HT1080 (cell line): ENCODE measurements around the gene PNMT. TPM values are rescaled to one million over a fixed set of nuclear protein-coding genes. Genes with fewer than 3 reads are reported as not detected.

Experiments used
- DNase-seq: peaks from one replicate; pipeline ENCODE4 v3.0.0-alpha.2; 2015; ENCODE audit warnings: low read depth
- total RNA-seq: library from RNA; depleted of rRNA; stranded (reverse); fragments of >200 nt; shearing (Covaris generic); gene quantifications from 2 replicates; pipeline ENCODE4 v1.2.3, GENCODE V29; 2014

Gene PNMT
- total RNA-seq, 1 experiment from 2014 or later = not detected

DNA sequence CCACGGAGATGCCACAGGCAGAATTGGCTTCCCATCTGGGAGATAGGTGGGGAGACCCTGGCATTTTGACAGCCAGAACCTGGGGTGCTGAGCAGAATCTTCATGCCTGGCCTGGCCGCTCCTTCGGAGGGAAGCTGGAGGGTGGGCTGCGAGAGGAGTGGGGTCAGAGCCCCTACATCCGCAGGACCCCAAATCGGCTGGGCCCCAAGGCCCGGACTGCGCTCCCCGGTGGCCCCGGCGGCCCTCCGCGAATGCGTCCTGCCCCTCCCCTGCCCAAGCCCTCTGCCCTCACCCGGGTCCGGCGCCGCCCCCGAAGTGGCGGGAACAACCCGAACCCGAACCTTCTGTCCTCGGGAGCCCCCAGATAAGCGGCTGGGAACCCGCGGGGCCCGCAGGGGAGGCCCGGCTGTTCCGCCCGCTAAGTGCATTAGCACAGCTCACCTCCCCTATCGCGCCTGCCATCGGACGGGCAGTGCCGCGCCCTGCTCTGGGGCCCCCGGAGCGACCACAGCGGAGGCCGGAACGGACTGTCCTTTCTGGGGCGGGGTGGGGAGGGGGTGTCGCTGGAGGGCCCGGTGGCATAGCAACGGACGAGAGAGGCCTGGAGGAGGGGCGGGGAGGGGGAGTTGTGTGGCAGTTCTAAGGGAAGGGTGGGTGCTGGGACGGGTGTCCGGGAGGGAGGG lies 850 bp upstream of the PNMT start:
- DNase-seq = no peak

DNA sequence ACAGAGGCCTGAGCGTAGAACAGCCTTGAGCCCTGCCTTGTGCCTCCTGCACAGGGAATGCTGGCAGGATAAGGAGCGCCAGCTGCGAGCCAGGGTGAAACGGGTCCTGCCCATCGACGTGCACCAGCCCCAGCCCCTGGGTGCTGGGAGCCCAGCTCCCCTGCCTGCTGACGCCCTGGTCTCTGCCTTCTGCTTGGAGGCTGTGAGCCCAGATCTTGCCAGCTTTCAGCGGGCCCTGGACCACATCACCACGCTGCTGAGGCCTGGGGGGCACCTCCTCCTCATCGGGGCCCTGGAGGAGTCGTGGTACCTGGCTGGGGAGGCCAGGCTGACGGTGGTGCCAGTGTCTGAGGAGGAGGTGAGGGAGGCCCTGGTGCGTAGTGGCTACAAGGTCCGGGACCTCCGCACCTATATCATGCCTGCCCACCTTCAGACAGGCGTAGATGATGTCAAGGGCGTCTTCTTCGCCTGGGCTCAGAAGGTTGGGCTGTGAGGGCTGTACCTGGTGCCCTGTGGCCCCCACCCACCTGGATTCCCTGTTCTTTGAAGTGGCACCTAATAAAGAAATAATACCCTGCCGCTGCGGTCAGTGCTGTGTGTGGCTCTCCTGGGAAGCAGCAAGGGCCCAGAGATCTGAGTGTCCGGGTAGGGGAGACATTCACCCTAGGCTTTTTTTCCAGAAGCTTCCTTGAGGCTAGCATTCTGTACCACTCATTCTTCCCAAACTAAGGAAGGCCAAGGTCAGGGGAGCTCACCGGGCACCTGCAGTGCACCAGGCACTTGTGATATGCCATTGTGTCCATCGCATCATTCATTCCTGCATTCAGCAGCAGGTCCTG lies 1.9 kb downstream of the PNMT start:
- no peak for DNase-seq

DNA sequence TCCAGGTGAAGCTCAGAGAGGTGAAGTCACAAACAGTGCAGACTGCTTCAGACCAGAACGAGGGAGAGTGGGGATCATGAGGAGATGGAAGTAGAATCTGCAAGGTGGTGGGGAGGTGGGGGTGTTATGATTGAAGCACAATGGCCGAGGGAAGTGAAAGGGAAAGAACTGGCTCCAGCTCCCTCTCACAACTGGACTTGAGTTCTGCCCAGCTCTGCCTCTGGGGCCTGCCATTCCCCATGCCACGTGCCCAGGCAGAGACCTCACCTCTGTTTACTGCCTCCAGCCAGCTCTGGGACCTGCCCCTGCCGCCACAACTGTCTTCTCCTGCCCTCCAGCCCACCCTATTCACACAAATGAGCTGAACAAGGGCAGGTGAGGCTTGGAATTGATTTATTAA lies 2.5 kb downstream of the PNMT start:
- no peak for DNase-seq

DNA sequence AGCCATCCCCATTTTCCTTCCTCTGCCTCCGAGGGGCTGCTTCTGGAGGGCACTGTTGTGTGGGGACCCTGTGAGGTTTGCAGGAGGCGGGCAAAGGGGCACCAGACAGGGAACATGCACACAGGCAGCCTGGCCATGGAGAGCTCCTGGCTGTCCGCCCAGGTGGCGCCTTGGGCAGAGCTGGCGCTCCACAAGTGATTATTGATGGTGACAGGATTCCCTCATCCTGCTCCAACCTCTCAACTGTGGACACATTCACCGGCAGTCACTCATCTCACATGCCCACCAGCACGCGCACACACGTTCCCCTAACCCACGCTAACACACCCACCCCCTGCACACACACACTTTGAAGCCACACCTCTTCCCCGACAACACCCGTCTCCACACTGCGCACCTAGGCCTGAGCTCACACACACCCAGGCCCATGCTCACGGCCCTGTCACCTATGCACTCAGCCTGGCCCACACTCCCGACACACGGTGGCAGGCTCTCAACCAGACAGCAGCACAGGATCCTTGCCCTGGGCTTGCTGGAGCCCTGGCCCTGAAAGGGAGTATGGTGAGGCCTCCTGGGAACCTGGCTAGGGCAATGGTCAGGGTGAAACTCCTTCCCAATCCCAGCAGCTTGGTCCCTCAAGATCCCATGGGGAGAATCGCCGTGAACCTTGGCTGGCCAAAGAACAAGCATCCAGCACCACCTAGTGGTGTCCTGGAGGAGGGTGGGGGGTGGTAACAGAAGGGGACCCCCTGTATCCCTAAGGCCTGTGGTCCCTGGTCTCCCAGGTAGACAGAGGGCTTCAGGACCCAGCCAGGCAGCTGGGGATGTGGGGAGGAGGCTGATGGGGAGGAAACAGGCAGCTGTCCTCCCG lies 3.6 kb downstream of the PNMT start:
- DNase-seq = no peak

DNA sequence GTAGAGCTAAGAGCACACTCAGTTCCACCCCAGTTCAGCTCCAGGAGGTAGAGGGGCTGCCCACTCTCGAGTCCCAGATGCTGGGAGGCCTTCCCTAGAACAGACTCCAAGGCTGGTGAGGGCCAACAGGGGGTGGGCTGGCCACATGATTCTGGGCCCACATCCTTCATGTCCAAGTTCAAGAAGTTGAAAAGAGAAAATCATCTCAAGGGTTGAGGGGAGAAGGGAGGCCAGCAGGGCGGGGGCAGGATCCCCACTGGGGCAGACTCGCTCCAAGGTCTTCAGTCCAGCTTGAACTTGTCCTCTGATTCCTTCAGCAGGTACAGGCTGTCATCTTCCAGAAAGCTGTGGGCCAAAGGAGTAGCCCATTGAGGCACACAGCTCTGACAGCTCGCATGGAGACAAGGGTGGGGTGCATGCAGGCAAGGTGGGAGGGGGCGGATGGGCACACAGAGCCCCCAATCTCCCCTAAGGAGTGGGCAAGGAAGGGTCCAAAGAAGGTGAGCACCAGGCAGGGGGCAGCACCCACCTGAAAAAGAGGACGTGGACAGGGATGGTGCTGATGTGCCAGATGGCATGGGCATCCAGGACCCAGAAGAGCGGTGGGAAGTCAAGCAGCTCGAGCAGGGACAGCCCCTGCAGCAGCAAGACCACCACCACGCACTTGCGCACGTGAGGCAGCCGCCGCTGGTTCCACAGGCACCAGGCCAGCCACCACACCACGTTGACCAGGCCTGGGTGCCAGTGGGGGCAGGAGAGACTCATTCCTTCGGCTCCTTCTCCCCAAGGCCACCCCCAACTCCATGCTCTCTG lies 4.5 kb downstream of the PNMT start:
- DNase-seq = no peak

DNA sequence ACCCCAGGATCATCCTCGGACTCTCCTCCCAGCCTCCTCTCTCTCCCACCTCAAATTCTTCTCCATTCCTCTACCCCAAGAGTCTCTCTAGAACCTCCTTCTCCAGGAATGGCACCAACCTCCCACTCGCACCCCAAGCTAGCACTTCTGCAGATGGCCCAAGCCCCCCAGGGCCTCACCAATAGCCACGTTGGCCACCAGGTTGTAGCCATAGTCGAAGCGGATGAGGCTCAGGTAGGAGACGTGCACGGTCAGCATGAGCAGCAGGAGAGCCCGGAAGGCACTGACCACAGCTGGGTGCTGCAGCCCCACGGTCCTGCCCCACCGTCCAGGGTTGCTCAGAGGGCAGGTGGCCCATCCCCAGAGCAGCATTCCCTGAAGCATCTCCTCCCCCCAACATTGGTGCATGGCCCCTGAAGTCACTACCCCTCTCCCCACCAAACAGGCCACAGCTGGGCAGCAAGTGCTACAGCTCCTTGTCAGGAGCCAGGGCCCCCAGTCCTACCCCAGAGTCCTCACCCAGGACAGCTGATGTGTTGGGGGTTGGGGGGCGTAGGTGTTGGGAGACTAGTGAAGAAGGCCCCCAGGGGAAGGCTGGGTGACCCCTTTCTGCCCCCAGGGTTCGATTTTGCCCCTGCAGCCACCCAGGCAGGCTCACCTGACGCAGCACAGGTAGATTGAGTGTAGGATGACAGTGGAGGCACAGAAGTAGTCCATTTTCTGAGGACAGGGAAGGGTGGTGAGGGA lies 5.3 kb downstream of the PNMT start:
- no peak for DNase-seq

DNA sequence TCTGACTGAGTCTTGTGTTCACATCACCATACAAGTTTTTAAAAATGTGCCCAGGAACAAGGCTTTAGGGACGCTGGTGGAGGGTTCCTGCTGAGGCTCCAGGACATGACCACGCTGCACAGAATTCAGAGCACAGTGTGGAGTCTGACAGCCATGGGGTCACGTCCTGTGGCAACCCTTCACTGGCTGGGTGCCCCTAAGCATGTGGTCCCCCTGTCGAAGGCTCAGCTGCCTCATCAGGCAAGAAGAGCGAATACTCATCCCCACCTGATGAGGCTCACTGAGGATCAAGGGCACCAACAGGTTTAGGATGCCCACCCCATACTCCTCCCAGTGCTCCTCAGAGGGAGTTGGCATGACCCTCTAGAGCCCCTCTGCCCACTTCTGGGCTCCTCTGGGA lies 5.9 kb downstream of the PNMT start:
- no peak for DNase-seq

DNA sequence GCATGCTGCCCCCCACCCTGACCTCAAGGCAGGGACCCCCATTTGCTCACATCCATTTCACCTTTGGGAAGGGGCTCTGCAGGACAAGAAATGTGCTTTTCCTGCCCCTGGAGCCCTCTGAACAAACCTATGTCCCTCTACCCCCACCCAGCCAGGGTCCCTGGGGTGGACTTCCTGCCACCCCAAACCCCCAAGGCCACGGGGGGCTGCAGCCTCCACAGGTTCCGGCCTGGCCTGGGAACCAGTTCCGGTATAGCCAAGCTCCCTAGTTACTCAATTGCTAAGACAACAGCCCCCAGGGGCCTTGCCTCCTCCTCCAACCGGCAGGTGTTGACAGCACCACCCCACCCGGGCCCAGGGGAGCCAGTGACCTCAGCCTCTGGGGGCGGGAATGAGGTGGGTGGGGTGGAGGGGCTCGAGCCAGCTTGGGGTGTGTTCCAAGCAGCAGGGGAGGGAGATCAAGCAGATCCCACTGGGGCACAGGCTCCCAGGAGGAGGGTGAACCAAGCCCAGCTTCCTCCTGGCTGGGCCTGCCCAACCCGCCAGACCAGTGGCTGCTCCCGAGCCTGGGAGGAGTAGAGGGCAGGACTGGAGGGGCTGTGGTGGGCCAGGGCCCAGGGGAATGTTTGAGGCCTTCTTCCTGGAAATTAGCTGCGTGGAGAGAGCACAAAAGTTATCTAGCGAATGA lies 6.6 kb downstream of the PNMT start:
- no peak for DNase-seq

DNA sequence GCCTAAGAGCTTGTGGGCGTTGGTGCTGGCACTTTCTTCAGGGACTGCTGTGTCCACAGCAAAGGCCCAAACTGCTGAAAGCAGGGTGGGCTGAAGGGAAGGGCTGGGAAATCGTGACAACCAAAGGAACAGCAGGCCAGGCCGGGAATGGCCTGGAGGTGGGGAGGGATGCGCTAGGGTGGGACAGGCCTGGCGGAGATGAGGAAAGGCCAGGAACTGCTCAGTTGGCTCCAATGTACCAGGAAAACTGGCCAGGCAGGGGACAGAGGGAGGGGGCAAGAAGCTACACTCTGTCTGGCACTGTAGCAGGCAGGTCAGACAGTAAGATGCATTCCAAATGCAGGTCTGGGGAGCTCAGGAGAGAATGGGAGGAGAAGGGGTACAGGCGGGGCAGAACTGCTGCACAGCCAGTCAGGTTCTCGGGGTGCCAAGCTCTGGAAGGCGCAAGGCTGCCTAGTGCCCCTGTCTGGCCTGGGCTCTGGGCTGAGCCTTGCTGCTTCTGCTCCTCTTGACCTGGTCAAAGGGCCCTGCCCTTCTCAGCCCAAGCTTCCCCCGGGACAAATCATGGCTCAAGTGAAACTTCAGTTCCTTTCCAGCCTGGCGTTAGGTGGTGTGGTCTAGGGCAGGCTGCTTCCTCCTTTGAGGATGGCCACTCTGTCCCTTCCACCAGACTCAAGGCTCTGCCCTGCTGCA lies 7.3 kb downstream of the PNMT start:
- no peak for DNase-seq

DNA sequence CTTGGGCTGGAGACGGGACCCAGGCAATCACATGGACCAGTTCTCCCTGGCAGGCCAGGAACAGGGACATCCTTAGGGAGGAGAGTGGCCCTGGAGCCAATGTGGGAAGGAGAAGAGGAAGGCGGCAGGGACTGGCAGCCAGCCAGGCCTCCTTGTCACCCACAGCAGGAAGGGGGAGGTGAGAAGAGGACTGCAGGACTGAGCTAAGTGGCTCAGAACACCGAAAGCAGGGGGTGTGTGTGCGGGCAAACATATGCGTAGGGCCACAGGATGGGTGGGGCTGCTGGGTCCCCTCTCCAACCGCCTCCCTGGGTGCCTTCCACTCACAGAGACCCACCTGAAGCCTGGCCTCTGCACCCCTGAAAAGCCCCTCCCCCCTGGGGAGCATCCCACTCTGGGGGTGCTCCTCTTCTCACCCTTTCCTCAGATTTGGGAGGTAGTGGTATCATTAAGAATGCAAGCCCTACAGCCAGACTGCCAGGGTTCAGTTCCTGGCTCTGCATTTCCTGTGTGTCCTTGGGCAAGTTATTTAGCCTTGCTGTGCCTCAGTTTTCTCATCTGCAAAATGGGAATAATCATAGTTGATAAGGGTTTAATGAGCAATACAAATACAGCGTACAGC lies 8.1 kb downstream of the PNMT start:
- DNase-seq = no peak

DNA sequence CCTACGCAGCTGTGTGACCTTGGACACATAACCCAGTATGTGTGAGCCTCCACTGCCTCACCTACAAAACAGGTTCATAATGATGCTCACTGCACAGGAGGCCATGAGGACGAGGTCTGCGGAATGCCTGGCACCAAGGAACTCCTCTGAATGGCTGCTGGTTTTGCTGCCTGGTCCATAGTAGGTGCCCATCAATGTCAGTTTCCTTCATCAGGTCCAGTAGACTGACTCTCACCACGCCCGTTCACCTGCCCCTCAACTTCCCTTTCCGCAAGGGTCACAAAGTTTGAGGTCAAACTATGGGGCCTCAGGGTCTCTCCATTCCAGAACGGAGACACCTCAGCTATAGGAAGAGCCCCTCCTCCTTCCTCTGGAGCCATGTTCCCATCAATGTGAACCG lies 8.8 kb downstream of the PNMT start:
- no peak for DNase-seq

DNA sequence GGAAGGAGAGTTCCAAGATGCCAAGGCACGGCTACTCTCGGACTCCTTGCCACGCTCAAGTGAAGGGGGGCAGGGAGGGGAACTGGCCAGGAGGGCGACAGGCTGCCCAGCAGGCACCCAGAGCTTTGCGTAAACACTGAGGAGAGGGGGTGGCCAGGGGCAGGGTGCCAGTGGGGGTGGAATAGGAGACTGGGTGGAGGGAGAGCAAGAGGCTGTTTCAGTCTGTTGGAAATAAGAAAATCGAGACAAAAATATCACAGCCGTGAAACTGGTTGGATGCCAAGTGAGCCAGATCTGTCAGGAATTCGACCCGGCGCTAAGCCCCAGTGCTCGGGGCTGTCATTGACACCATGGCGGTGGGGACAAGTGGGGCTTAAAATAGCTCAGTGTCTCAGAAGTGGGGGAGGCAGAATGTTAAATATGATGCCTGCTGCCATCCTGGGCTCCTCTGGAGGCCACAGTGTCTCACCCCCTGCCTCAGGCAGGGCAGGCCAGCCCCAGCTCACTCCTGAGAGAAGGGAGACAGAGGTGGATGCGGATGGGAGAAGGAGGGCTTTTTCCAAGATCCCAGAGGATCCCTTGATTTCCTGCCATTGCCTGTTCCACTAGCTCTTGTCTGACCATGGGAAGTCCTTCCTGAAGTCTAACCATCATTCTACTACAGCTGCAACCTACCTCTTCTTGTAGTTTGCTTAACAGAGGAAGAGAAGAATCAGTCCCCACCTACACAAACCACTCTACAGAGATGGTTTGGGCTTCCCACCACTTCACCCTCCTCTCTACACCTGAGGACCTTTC lies 9.5 kb downstream of the PNMT start:
- DNase-seq = no peak

DNA sequence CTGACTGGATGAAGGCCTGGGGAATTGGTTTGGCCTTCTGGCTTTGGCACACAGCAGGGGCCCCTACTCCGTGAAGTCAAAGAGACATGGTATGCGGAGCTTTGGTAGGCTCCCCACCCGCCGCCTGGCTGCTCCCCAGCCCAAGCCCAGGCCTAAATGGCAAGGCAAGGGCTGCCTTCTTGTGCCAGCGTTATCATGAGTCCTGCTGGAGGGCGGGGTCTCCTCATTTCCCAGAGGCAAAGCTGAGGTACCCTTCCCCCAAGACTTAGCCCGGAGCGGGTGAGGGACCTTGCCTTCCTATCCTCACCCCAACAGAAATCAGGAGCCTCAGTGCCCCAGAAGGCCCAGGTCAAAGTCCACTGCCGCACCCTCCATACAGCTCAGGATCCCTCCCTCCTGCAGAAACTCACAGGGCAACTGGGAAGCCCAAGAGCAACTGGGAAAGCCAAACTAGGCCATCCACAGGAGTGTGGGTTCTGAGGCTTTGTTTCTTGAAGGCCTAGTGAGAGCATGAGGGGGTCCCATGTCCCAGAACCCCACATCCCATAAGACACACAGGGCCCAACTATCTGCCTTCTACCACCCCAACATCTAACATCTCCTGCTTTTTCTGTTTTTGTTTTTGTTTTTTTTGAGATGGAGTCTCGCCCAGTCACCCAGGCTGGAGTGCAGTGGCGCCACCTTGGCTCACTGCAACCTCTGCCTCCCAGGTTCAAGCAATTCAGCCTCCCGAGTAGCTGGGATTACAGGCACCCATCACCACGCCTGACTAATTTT lies 10.3 kb downstream of the PNMT start:
- DNase-seq = no peak

DNA sequence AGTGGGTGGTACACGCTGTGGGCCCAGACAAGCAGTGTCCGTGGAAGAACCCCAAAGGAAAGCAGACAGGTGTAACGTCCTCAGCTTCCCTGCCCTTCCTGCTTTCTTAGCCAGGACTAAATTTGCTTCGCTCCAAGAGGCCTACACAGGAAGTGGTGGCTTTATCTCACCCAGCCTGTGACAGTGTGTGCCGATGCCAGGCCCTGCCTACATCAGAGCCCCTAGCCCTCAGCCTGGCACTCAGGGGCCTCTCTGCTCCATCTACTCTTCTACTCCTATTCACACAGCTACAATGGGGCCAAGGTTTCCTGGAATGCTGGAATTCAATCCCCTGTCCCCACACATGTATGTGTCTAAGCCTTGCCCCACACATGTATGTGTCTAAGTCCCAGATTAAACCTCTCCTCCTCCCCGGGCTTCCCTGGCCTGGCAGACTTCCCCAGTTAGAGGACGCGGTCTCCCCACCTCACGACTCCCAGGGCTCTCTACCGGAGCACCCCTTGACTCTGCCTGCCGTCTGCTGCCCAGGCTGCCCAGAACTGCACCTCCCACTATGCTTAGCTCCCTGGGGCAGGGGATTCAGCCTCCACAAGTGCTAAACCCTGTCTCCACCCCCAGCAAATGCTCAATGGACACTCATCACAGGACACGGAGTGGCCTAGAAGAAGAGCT lies 11.4 kb downstream of the PNMT start:
- DNase-seq = no peak

DNA sequence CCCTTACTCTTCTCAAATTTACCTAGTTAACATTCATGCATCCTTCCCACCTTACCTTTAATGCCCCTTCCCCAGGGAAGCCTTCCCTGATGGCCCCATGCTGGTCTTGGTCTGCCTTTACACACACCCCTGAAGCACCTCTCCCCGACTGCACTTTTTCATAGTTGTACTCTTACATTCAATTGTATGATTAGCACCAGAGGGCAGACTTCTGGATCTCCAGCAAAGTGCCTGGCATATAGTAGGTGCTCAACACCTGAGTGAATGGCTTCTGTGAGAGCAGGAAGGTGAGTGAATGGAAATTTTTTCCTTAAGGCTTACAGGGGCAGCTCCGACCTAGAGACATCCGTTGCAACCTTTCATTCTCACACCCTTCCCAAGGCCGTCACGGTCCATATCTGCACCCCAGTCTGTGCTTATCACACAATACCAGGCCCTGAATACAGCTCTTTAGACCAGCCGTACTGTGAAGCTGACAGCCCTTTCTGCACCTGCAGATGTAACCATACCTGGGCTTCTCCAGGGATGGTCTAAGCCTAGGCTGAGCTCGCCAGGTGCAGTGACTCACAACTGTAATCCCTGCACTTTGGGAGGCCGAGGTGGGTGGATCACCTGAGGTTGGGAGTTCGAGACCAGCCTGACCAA lies 15.2 kb downstream of the PNMT start:
- DNase-seq = no peak
